Esophagus squamous epithelium (tissue), 5 donors: ENCODE measurements around the gene FMNL1. TPM values are rescaled to one million over a fixed set of nuclear protein-coding genes. Genes with fewer than 3 reads are reported as not detected.

Experiments used
- DNase-seq: peaks from one replicate; lab custom pipeline; 2025; lab: John Stamatoyannopoulos, UW
- H3K27ac ChIP-seq, 4 donors: fragments of 200-600 bp; sonication (generic); one replicate each; pipeline ENCODE4 v1.5.1; 2016 to 2019; ENCODE audit warnings: mild to moderate bottlenecking in 1 of 4
- H3K27me3 ChIP-seq, 4 donors: fragments of 200-600 bp; sonication (generic); 1 replicate in 3 of 4; 2 replicates in 1 of 4; pipeline versions ENCODE4 v1.5.1 to v1.6.0; 2017 to 2021; ENCODE audit warnings: antibody characterized with exemption in 1 of 4
- H3K36me3 ChIP-seq, 3 donors: fragments of 200-600 bp; sonication (generic); one replicate each; pipeline ENCODE4 v1.5.1; 2016 to 2019
- H3K4me1 ChIP-seq, 3 donors: fragments of 200-600 bp; sonication (generic); one replicate each; pipeline ENCODE4 v1.5.1; 2017 to 2019
- H3K4me3 ChIP-seq, 4 donors: fragments of 200-600 bp; sonication (generic); 1 replicate in 3 of 4; 2 replicates in 1 of 4; pipeline ENCODE4 v1.5.1; 2016 to 2019; ENCODE audit warnings: mild to moderate bottlenecking in 2 of 4, moderate library complexity in 1 of 4
- H3K9me3 ChIP-seq, 3 donors: fragments of 200-600 bp; sonication (generic); one replicate each; pipeline ENCODE4 v1.5.1; 2016 to 2019
- POLR2A ChIP-seq, 4 donors: fragments of 450-650 bp; IDR thresholded peaks; one replicate each; pipeline ENCODE4 v1.6.1; 2017; ENCODE audit warnings: antibody characterized with exemption in 4 of 4, mild to moderate bottlenecking in 4 of 4, moderate library complexity in 3 of 4
- WGBS, 2 donors: methylation state at CpG; one replicate each; pipeline ENCODE4 v1.1.5; 2018; 5-methylcytosine and 5-hydroxymethylcytosine counted together
- intact Hi-C: fragments of 100-400 bp; cut with DNase I; formaldehyde crosslinking; loops from one replicate; pipeline ENCODE4 v1.15.0; 2022
- total RNA-seq, 4 donors: library from RNA; depleted of rRNA; stranded (reverse); fragments of >200 nt; gene quantifications; one replicate each; pipeline ENCODE4 v1.1.0, GENCODE V29; 2016
- TF ChIP-seq, protein P1 (sequence below), 6 experiments: fragments of 450-650 bp in 4 of 6; fragments of 200-600 bp in 2 of 6; sonication (generic) in 2 of 6; IDR thresholded peaks; one replicate each; pipeline ENCODE4 v1.5.1; 2016 to 2019; ENCODE audit warnings: antibody characterized with exemption in 6 of 6, mild to moderate bottlenecking in 4 of 6, moderate library complexity in 4 of 6
- donor health status: DM: yes; HTN: yes; CAD: no.

Gene FMNL1
- total RNA-seq, 4 donors from 2014 or later = 3.5 to 16.8 (median 6.9) TPM

DNA sequence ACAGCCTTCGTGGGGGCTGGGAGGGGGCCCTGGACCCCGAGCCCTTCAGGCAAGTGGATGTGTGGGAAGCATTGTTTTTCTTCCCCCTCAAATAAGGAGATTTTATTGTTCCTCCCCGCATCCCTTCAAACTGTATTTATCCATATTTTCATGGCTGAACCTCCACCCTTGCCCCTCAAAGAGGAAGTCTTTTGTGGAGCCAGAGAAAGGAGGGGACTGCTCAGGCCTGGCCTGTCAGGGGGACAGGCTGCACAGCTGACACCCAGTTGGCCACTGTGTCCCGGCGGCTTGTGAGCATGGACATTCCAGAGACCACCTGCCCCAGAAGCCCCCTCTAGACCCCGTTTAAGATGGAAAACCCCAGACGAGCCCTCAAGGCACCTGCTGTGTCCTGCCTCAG is 44.1 kb upstream of the FMNL1 start:
- Histone ChIP-seq H3K4me1 (peaks cover 7 to 34% (median 23%) of the 10 kb centered on the region in 3 donors), H3K27ac (no peak overlapping the region), H3K4me3 (no peak overlapping the region), H3K9me3 (no peaks in the 10 kb centered on the region), H3K27me3 (no peaks in the 10 kb centered on the region), H3K36me3 (no peaks in the 10 kb centered on the region)
- 80% methylated on average over 4 of the region's 7 CpGs; no CpG with 5 or more reads in 1 of the 2 donors for WGBS, 2 donors
- DNase-seq = no peak
- TF ChIP-seq, protein P1, sequence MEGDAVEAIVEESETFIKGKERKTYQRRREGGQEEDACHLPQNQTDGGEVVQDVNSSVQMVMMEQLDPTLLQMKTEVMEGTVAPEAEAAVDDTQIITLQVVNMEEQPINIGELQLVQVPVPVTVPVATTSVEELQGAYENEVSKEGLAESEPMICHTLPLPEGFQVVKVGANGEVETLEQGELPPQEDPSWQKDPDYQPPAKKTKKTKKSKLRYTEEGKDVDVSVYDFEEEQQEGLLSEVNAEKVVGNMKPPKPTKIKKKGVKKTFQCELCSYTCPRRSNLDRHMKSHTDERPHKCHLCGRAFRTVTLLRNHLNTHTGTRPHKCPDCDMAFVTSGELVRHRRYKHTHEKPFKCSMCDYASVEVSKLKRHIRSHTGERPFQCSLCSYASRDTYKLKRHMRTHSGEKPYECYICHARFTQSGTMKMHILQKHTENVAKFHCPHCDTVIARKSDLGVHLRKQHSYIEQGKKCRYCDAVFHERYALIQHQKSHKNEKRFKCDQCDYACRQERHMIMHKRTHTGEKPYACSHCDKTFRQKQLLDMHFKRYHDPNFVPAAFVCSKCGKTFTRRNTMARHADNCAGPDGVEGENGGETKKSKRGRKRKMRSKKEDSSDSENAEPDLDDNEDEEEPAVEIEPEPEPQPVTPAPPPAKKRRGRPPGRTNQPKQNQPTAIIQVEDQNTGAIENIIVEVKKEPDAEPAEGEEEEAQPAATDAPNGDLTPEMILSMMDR (IDR thresholded peaks at IDR 0.05) = no peak
- no peak for TF ChIP-seq POLR2A (IDR thresholded peaks at IDR 0.05)
- intact Hi-C loops = no loop called here

DNA sequence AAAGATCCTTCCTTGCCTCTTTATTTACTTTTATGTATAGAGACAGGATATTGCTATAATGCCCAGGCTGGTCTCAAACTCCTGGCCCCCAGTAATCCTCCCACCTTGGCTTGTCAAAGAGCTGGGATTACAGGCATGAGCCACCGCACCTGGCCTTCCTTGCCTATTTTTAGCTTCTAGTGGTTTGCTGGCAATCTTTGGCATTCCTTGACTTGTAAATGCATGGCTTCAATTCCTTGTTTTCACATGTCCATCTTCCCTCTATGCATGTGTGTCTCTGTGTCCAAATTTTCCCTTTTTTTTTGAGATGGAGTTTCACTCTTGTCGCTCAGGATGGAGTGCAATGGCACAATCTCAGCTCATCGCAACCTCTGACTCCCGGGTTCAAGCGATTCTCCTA is 37.5 kb upstream of the FMNL1 start:
- H3K4me3 ChIP-seq = no peak overlapping the region
- no peak for DNase-seq
- no peaks in the 10 kb centered on the region for H3K36me3 ChIP-seq
- TF ChIP-seq, protein P1 (IDR thresholded peaks at IDR 0.05) = no peak
- no peak for TF ChIP-seq POLR2A (IDR thresholded peaks at IDR 0.05)
- no peak overlapping the region for H3K27ac ChIP-seq
- no peaks in the 10 kb centered on the region for H3K4me1 ChIP-seq
- H3K27me3 ChIP-seq = no peaks in the 10 kb centered on the region
- 77 to 78% methylated on average over 5 of the region's 5 CpGs for WGBS, 2 donors
- intact Hi-C loops = no loop called here
- no peaks in the 10 kb centered on the region for H3K9me3 ChIP-seq

DNA sequence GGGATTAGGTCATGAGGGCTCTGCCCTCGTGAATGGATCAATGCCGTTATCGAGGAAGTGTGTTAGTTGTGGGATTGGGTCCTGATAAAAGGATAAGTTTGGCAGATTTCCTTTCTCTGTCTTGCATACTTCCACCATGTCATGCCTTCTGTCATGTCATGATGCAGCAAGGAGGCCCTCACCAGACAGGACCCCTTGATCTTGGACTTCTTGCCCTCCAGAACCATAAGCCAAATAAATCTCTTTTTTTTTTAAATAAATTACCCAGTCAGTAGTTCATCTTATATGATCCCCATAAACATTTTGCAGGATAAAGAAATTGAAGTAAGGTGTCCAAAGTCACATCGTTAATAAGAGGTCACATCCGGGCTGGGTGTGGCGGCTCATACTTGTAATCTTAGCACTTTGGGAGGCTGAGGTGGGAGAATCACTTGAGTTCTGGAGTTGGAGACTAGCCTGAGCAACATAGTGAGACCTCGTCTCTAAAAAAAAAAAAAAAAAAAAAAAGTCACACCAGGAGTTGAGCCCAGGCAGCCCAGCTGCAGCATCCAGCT is 34.8 kb upstream of the FMNL1 start:
- intact Hi-C loops = no loop called here
- 71 to 79% methylated on average over 7 of the region's 7 CpGs for WGBS, 2 donors
- H3K9me3 ChIP-seq = no peaks in the 10 kb centered on the region
- H3K27ac ChIP-seq = no peak overlapping the region
- no peaks in the 10 kb centered on the region for H3K27me3 ChIP-seq
- no peaks in the 10 kb centered on the region for H3K36me3 ChIP-seq
- no peaks in the 10 kb centered on the region for H3K4me1 ChIP-seq
- no peak overlapping the region for H3K4me3 ChIP-seq
- no peak for TF ChIP-seq POLR2A (IDR thresholded peaks at IDR 0.05)
- TF ChIP-seq, protein P1 (IDR thresholded peaks at IDR 0.05) = no peak
- no peak for DNase-seq

DNA sequence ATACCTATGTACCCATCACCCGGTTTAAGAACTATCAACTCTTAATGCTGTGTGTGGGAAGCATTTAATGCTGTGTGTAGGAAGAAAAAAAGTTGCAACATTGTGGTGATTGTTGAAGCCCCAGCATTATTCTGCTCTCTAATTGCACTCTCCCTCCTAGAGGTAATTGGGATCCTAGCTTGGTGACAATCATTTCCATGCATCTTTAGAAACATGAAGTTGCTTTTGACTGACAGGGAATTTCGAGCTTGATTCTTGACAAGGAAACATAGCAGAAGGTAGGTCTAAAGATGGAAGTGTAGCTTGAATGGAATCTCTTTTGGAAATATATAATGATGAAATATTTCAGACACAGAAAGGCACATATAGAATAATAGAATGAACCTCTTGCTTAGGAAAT is 32.7 kb upstream of the FMNL1 start:
- WGBS, 2 donors = 71 to 86% methylated on average over 2 of the region's 2 CpGs
- H3K27ac ChIP-seq = no peak overlapping the region
- no peak overlapping the region for H3K4me3 ChIP-seq
- intact Hi-C loops = no loop called here
- H3K36me3 ChIP-seq = no peaks in the 10 kb centered on the region
- no peak for DNase-seq
- H3K4me1 ChIP-seq = no peaks in the 10 kb centered on the region
- TF ChIP-seq, protein P1 (IDR thresholded peaks at IDR 0.05) = no peak
- TF ChIP-seq POLR2A (IDR thresholded peaks at IDR 0.05) = no peak
- no peaks in the 10 kb centered on the region for H3K27me3 ChIP-seq
- no peaks in the 10 kb centered on the region for H3K9me3 ChIP-seq

DNA sequence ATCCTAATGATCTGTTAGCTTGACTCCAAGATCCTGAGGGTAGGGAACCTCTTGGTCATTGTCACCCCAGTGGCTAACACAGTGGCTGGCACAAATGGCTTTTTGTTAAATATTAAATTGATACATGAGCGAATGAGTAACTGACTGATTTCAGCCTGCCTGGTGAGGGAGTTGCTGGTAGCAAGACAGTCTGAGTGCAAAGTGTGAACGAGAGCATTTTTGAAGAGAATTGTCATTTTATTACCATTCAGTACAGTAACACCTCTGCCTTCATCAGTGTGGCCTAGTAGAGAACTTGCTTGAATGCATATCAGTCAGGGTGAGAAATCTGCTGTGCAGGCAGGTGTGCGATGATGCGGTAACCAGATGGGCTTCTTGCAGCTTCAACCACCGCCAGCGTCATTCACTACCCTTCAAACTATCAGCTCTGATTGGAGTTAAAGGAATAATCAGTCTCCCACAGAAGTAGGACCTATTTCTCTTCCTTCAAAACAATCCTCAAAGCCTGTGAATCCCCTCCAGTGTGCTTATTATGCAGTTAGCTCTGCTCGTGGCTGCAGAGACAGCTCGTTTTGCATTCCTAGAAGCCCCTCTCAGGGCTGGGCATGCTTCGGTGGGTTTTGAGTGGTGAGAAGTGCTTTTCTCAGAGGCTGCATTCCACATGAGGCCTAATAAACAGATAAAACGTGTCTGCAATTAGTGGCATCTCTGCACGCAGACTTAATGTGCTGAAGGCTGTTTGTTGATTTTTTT is 31.0 kb upstream of the FMNL1 start:
- H3K9me3 ChIP-seq = no peaks in the 10 kb centered on the region
- intact Hi-C loops = no loop called here
- WGBS, 2 donors = 65 to 74% methylated on average over 11 of the region's 11 CpGs

More for the DNA sequence above, 31.0 kb upstream of the FMNL1 start:
- no peak for DNase-seq
- Histone ChIP-seq H3K27me3 (no peaks in the 10 kb centered on the region), H3K4me3 (no peak overlapping the region), H3K27ac (no peak overlapping the region), H3K36me3 (no peaks in the 10 kb centered on the region), H3K4me1 (no peaks in the 10 kb centered on the region)
- no peak for TF ChIP-seq POLR2A (IDR thresholded peaks at IDR 0.05)
- TF ChIP-seq, protein P1 (IDR thresholded peaks at IDR 0.05) = no peak
